GM21423 (cell line): ENCODE data around the gene AFG1L.
"Not testable (repeated sequence)": the region's sequence is repeated elsewhere in the genome, so short reads cannot be mapped to it uniquely, and the experiment has no call there.

Source experiments
- ATAC-seq: cut with Tn5 transposase; IDR thresholded peaks from one replicate; pipeline ENCODE4 v1.9.1; 2021; ENCODE audit warnings: mild to moderate bottlenecking, moderate library complexity; ENCODE audit not compliant: unreplicated experiment

AFG1L gene

GRCh38 chr6:108507316-108507715 is 212.5 kb downstream of the AFG1L start:
- ATAC-seq: no peak

- no peak for ATAC-seq
Observed at GRCh38 chr6:108510461-108511319, 215.8 kb downstream of the AFG1L start.

- ATAC-seq: no peak
Observed at GRCh38 chr6:108518714-108519576, 224.1 kb downstream of the AFG1L start.

GRCh38 chr6:108521616-108522107 is 226.8 kb downstream of the AFG1L start:
- no peak for ATAC-seq

GRCh38 chr6:108523697-108524096 is 228.8 kb downstream of the AFG1L start:
- ATAC-seq: no peak

- ATAC-seq: no peak
Observed at GRCh38 chr6:108524528-108525248, 229.8 kb downstream of the AFG1L start.

- ATAC-seq: no peak
Observed at GRCh38 chr6:108526739-108527174, 231.9 kb downstream of the AFG1L start.

- no peak for ATAC-seq
Observed at GRCh38 chr6:108528878-108529277, 234.0 kb downstream of the AFG1L start.

- ATAC-seq: no peak
Observed at GRCh38 chr6:108531332-108531731, 236.5 kb downstream of the AFG1L start.

- no peak for ATAC-seq
Observed at GRCh38 chr6:108535114-108535742, 240.4 kb downstream of the AFG1L start.

GRCh38 chr6:108535920-108536535 is 241.2 kb downstream of the AFG1L start:
- ATAC-seq: not testable (repeated sequence)

- ATAC-seq: no peak
Observed at GRCh38 chr6:108541843-108542759, 247.2 kb downstream of the AFG1L start.

GRCh38 chr6:108543175-108543940 is 248.5 kb downstream of the AFG1L start:
- no peak for ATAC-seq

- ATAC-seq: no peak
Observed at GRCh38 chr6:108544606-108545005, 249.8 kb downstream of the AFG1L start.

- no peak for ATAC-seq
Observed at GRCh38 chr6:108546079-108547049, 251.5 kb downstream of the AFG1L start.

GRCh38 chr6:108549241-108549640 is 254.4 kb downstream of the AFG1L start:
- no peak for ATAC-seq

GRCh38 chr6:108549741-108550140 is 254.9 kb downstream of the AFG1L start:
- no peak for ATAC-seq
